NK-92 (cell line): ENCODE results near the gene TRPM4.
"Not testable (repeated sequence)": the region's sequence is repeated elsewhere in the genome, so short reads cannot be mapped to it uniquely, and the experiment has no call there.

Source experiments
- DNase-seq: peaks from one replicate; lab custom pipeline; 2025; ENCODE audit not compliant: unreplicated experiment; lab: John Stamatoyannopoulos, UW

Gene TRPM4

GRCh38 chr19:49157445-49158224 is at the start of gene TRPM4:
Gene TRPM4 (plus strand): TSS chr19:49157792. CDS start chr19:49157867, 75 bp downstream.
- no peak for DNase-seq

- DNase-seq: no peak
Measured at GRCh38 chr19:49109051-49109450, 48.5 kb upstream of the TRPM4 start.

- DNase-seq: no peak
Measured at GRCh38 chr19:49109569-49110233, 47.9 kb upstream of the TRPM4 start.

GRCh38 chr19:49110567-49110966 is 47.0 kb upstream of the TRPM4 start:
- DNase-seq: no peak

GRCh38 chr19:49111218-49111998 is 46.2 kb upstream of the TRPM4 start:
- no peak for DNase-seq

GRCh38 chr19:49113762-49114629 is 43.6 kb upstream of the TRPM4 start, which contains the start of gene LIN7B:
Gene LIN7B (plus strand): TSS chr19:49114370. CDS start chr19:49114405, 35 bp downstream.
- DNase-seq: no peak

GRCh38 chr19:49114630-49115363 is 42.8 kb upstream of the TRPM4 start:
- DNase-seq: no peak

- DNase-seq: no peak
Measured at GRCh38 chr19:49116544-49116943, 41.0 kb upstream of the TRPM4 start.

GRCh38 chr19:49117677-49118564 is 39.7 kb upstream of the TRPM4 start:
- DNase-seq: no peak

GRCh38 chr19:49118565-49119410 is 38.8 kb upstream of the TRPM4 start, which contains the start of gene C19orf73:
Gene C19orf73 (minus strand): TSS chr19:49119143. CDS start chr19:49119022, 121 bp downstream.
- peak; percentile 60 for DNase-seq

GRCh38 chr19:49119411-49120324 is 37.9 kb upstream of the TRPM4 start, which contains the start of gene PPFIA3:
Gene PPFIA3 (plus strand): TSS chr19:49119544. CDS start chr19:49127874, 8,330 bp downstream.
- no peak for DNase-seq

- no peak for DNase-seq
Measured at GRCh38 chr19:49120325-49120683, 37.3 kb upstream of the TRPM4 start.

GRCh38 chr19:49120868-49121267 is 36.7 kb upstream of the TRPM4 start:
- DNase-seq: no peak

- DNase-seq: not testable (repeated sequence)
Measured at GRCh38 chr19:49121841-49122240, 35.8 kb upstream of the TRPM4 start.

- DNase-seq: not testable (repeated sequence)
Measured at GRCh38 chr19:49123285-49123684, 34.3 kb upstream of the TRPM4 start.

GRCh38 chr19:49125025-49125731 is 32.4 kb upstream of the TRPM4 start:
- no peak for DNase-seq
